ENCODE data around the gene B3GNT8. TPM values are rescaled to one million over a fixed set of nuclear protein-coding genes. Genes with fewer than 3 reads are reported as not detected.

B3GNT8 gene
- total and polyA plus RNA-seq, 2 of the 8 experiments (the other 6 are each of a cell fraction or from before 2014, with no cell fraction given), result 0.67 to 0.86 TPM

- TF ChIP-seq RFX5 (IDR thresholded peaks at IDR 0.05; ENCODE audit: borderline replicate concordance, low read depth, low read length), result no peak
- TF ChIP-seq HDAC6 (IDR thresholded peaks at IDR 0.05; ENCODE audit: low read depth, low read length), result no peak
- no peak for TF ChIP-seq SIX5 (IDR thresholded peaks at IDR 0.05; ENCODE audit: low read depth, low read length)
- no peak for TF ChIP-seq SRF (IDR thresholded peaks at IDR 0.05; ENCODE audit: low read depth, low read length)
Measured at GRCh38 chr19:41422955-41423354, 4.2 kb downstream of the B3GNT8 start (continued).

Data from H1 (cell line).